Tibial nerve (tissue), 4 donors: Measurements from ENCODE around the gene PCSK7. TPM values are rescaled to one million over a fixed set of nuclear protein-coding genes. Genes with fewer than 3 reads are reported as not detected.
A peak's percentile ranks its signal among the peaks of the same experiment; 100 is the strongest.

Experiments used
- DNase-seq, 2 donors: peaks; one replicate each; pipeline ENCODE4 v3.0.0-alpha.2; 2019; ENCODE audit warnings: low spot score in 2 of 2
- H3K27ac ChIP-seq, 4 donors: fragments of 200-600 bp; sonication (generic) in 3 of 4; one replicate each; pipeline ENCODE4 v1.5.1; 2017 to 2019; ENCODE audit warnings: mild to moderate bottlenecking in 1 of 4
- H3K27me3 ChIP-seq, 2 donors: fragments of 200-600 bp; sonication (generic) in 1 of 2; one replicate each; pipeline versions ENCODE4 v1.5.1 to v1.6.0; 2017 to 2019
- H3K36me3 ChIP-seq, 3 donors: fragments of 200-600 bp; sonication (generic); one replicate each; pipeline ENCODE4 v1.5.1; 2018 to 2019
- H3K4me1 ChIP-seq, 4 donors: fragments of 200-600 bp; sonication (generic) in 3 of 4; one replicate each; pipeline ENCODE4 v1.5.1; 2017 to 2019
- H3K4me3 ChIP-seq, 4 donors: fragments of 200-600 bp; sonication (generic) in 3 of 4; one replicate each; pipeline ENCODE4 v1.5.1; 2017 to 2019; ENCODE audit warnings: mild to moderate bottlenecking in 1 of 4, moderate library complexity in 1 of 4
- H3K9me3 ChIP-seq, 4 donors: fragments of 200-600 bp; sonication (generic) in 3 of 4; one replicate each; pipeline ENCODE4 v1.5.1; 2017 to 2019
- CTCF ChIP-seq, 5 experiments: fragments of 200-600 bp in 3 of 5; fragments of 450-650 bp in 2 of 5; sonication (generic) in 3 of 5; IDR thresholded peaks; one replicate each; pipeline ENCODE4 v1.5.1; 2016 to 2019; ENCODE audit warnings: antibody characterized with exemption in 5 of 5, mild to moderate bottlenecking in 3 of 5, moderate library complexity in 2 of 5
- EP300 ChIP-seq, 2 donors: sonication (generic); formaldehyde crosslinking; IDR thresholded peaks; one replicate each; pipeline ENCODE4 v1.6.1; 2017; ENCODE audit warnings: antibody characterized with exemption in 2 of 2, mild to moderate bottlenecking in 1 of 2
- POLR2A ChIP-seq, 2 donors: fragments of 450-650 bp; IDR thresholded peaks; one replicate each; pipeline ENCODE4 v1.6.1; 2017; ENCODE audit warnings: antibody characterized with exemption in 2 of 2, mild to moderate bottlenecking in 2 of 2, moderate library complexity in 2 of 2
- WGBS, 2 donors: methylation state at CpG; one replicate each; pipeline ENCODE4 v1.1.5; 2018; 5-methylcytosine and 5-hydroxymethylcytosine counted together
- total RNA-seq, 4 donors: library from RNA; depleted of rRNA; stranded (reverse); fragments of >200 nt; gene quantifications; one replicate each; pipeline ENCODE4 v1.1.0, GENCODE V29; 2016

The PCSK7 gene
- total RNA-seq, 4 donors from 2014 or later: 45.4 to 94.5 (median 71.6) TPM

- DNase-seq: peak; percentile 79 to 90
- Histone ChIP-seq H3K4me3 (no peak overlapping the region), H3K27me3 (no peaks in the 10 kb centered on the region), H3K9me3 (no peaks in the 10 kb centered on the region), H3K4me1 (peaks cover 10 to 89% (median 44%) of the 10 kb centered on the region in 4 donors), H3K27ac (peak overlapping the region; percentile 75 to 93 (median 87)), H3K36me3 (peaks cover 0 to 60% (median 23%) of the 10 kb centered on the region in 3 donors)
- TF ChIP-seq CTCF (IDR thresholded peaks at IDR 0.05) (no peak), EP300 (IDR thresholded peaks at IDR 0.05) (peak; percentile 91), POLR2A (IDR thresholded peaks at IDR 0.05) (peak in 1 of 2 donors; percentile 29)
- WGBS, 2 donors: 21 to 36% methylated on average over 7 of the region's 7 CpGs
These were observed 9.9 kb downstream of the PCSK7 start for GRCh38 chr11:117221775-117222517.

- WGBS, 2 donors: 14 to 43% methylated on average over 6 to 7 of the region's 7 CpGs
- Histone ChIP-seq H3K4me1 (peaks cover 10 to 91% (median 44%) of the 10 kb centered on the region in 4 donors), H3K4me3 (no peak overlapping the region), H3K36me3 (peaks cover 0 to 55% (median 23%) of the 10 kb centered on the region in 3 donors), H3K9me3 (no peaks in the 10 kb centered on the region), H3K27me3 (no peaks in the 10 kb centered on the region), H3K27ac (peak overlapping the region; percentile 75 to 93 (median 87))
- no peak for DNase-seq
- no peak for TF ChIP-seq POLR2A (IDR thresholded peaks at IDR 0.05)
- TF ChIP-seq EP300 (IDR thresholded peaks at IDR 0.05): no peak
These were observed 10.7 kb downstream of the PCSK7 start for GRCh38 chr11:117220999-117221774.

- DNase-seq: peak in 1 of 2 donors; percentile 55
- WGBS, 2 donors: 33 to 49% methylated on average over 9 of the region's 9 CpGs
- Histone ChIP-seq H3K36me3 (peaks cover 0 to 59% (median 21%) of the 10 kb centered on the region in 3 donors), H3K27me3 (no peaks in the 10 kb centered on the region), H3K4me1 (peaks cover 10 to 93% (median 44%) of the 10 kb centered on the region in 4 donors), H3K9me3 (no peaks in the 10 kb centered on the region), H3K27ac (peak overlapping the region; percentile 75 to 93 (median 87)), H3K4me3 (no peak overlapping the region)
- TF ChIP-seq CTCF (IDR thresholded peaks at IDR 0.05) (no peak), EP300 (IDR thresholded peaks at IDR 0.05) (peak in 1 of 2 donors; percentile 47)
These were observed 11.3 kb downstream of the PCSK7 start for GRCh38 chr11:117220568-117220967.

GRCh38 chr11:117219995-117220394, 11.9 kb downstream of the PCSK7 start:
- H3K4me1 ChIP-seq: peaks cover 10 to 92% (median 44%) of the 10 kb centered on the region in 4 donors
- no peak for DNase-seq
- peak overlapping the region; percentile 75 to 93 (median 87) for H3K27ac ChIP-seq
- 89 to 91% methylated on average over 4 of the region's 4 CpGs for WGBS, 2 donors
- H3K27me3 ChIP-seq: no peaks in the 10 kb centered on the region
- H3K9me3 ChIP-seq: no peaks in the 10 kb centered on the region
- TF ChIP-seq EP300 (IDR thresholded peaks at IDR 0.05) (no peak), POLR2A (IDR thresholded peaks at IDR 0.05) (no peak), CTCF (IDR thresholded peaks at IDR 0.05) (no peak)
- peaks cover 0 to 59% (median 16%) of the 10 kb centered on the region in 3 donors for H3K36me3 ChIP-seq
- H3K4me3 ChIP-seq: no peak overlapping the region

GRCh38 chr11:117219455-117219854, 12.4 kb downstream of the PCSK7 start:
- Histone ChIP-seq H3K27ac (peak overlapping the region; percentile 75 to 93 (median 87)), H3K36me3 (peaks cover 0 to 63% (median 16%) of the 10 kb centered on the region in 3 donors), H3K4me1 (peaks cover 10 to 87% (median 44%) of the 10 kb centered on the region in 4 donors), H3K27me3 (no peaks in the 10 kb centered on the region), H3K4me3 (no peak overlapping the region), H3K9me3 (no peaks in the 10 kb centered on the region)
- DNase-seq: no peak
- no peak for TF ChIP-seq CTCF (IDR thresholded peaks at IDR 0.05)
- TF ChIP-seq POLR2A (IDR thresholded peaks at IDR 0.05): no peak
- no peak for TF ChIP-seq EP300 (IDR thresholded peaks at IDR 0.05)
- WGBS, 2 donors: 89 to 97% methylated on average over 6 to 8 of the region's 8 CpGs
